Naive thymus-derived CD4-positive, alpha-beta T cell (primary cell): ENCODE data around the gene GYG1. TPM values are rescaled to one million over a fixed set of nuclear protein-coding genes. Genes with fewer than 3 reads are reported as not detected.
A peak's percentile ranks its signal among the peaks of the same experiment; 100 is the strongest.

Source experiments
- ATAC-seq: fragments of 150-1000 bp; cut with Tn5 transposase; 2 replicates; pipeline ENCODE4 v1.10.0; 2021; ENCODE audit warnings: mild to moderate bottlenecking, moderate library complexity
- CTCF ChIA-PET: fragments of 350-600 bp; sonication (Branson Sonifier 250); formaldehyde crosslinking; loops from one replicate; lab custom pipeline; 2021; ENCODE audit warnings: antibody characterized with exemption; lab: Charles Lee
- POLR2A ChIA-PET: fragments of 350-600 bp; sonication (Branson Sonifier 250); formaldehyde crosslinking; loops from one replicate; lab custom pipeline; 2021; ENCODE audit warnings: antibody characterized with exemption, inconsistent platforms; lab: Charles Lee
- DNase-seq, 9 donors: peaks; one replicate each; pipeline versions ENCODE4 v3.0.0 to v3.0.0-alpha.2; 2020 to 2022; ENCODE audit warnings: mixed read lengths in 1 of 9
- H3K27ac ChIP-seq: one replicate; pipeline ENCODE4 v1.7.0; 2013; ENCODE audit warnings: mild to moderate bottlenecking, low read depth, low read length, moderate library complexity
- H3K27me3 ChIP-seq, 2 donors: one replicate each; pipeline ENCODE4 v1.7.0; 2013; ENCODE audit warnings: low read length in 2 of 2, mild to moderate bottlenecking in 2 of 2, moderate library complexity in 2 of 2; ENCODE audit not compliant: control insufficient read depth in 2 of 2, insufficient read depth in 2 of 2
- H3K36me3 ChIP-seq, 3 experiments: 1 replicate in 2 of 3; 2 replicates in 1 of 3; pipeline ENCODE4 v1.7.0; 2013; ENCODE audit warnings: low read length in 3 of 3, mild to moderate bottlenecking in 3 of 3, moderate library complexity in 1 of 3; ENCODE audit not compliant: insufficient read depth in 3 of 3, control insufficient read depth in 2 of 3
- H3K4me1 ChIP-seq, 2 donors: one replicate each; pipeline ENCODE4 v1.7.0; 2013; ENCODE audit warnings: low read length in 2 of 2, mild to moderate bottlenecking in 2 of 2, moderate library complexity in 1 of 2; ENCODE audit not compliant: control insufficient read depth in 2 of 2, insufficient read depth in 2 of 2
- H3K4me3 ChIP-seq: 2 replicates; pipeline ENCODE4 v1.7.0; 2013; ENCODE audit warnings: mild to moderate bottlenecking, low read length
- H3K9me3 ChIP-seq, 3 experiments: 1 replicate in 2 of 3; 2 replicates in 1 of 3; pipeline ENCODE4 v1.7.0; 2013; ENCODE audit warnings: low read length in 3 of 3; ENCODE audit not compliant: control insufficient read depth in 2 of 3
- H3K27ac Mint-ChIP-seq, 9 donors: one replicate each; pipeline ENCODE4 v1.8.0; 2020 to 2022; ENCODE audit warnings: mixed read lengths in 9 of 9, mild to moderate bottlenecking in 8 of 9, moderate library complexity in 5 of 9, inconsistent platforms in 2 of 9
- H3K27me3 Mint-ChIP-seq, 5 donors: one replicate each; pipeline ENCODE4 v1.8.0; 2021 to 2022; ENCODE audit warnings: mixed read lengths in 5 of 5, mild to moderate bottlenecking in 1 of 5
- H3K36me3 Mint-ChIP-seq, 5 donors: one replicate each; pipeline ENCODE4 v1.8.0; 2020 to 2022; ENCODE audit warnings: mixed read lengths in 5 of 5, mild to moderate bottlenecking in 3 of 5, inconsistent platforms in 1 of 5
- H3K4me1 Mint-ChIP-seq, 7 donors: one replicate each; pipeline ENCODE4 v1.8.0; 2020 to 2022; ENCODE audit warnings: mixed read lengths in 7 of 7, mild to moderate bottlenecking in 3 of 7, inconsistent platforms in 1 of 7
- H3K4me3 Mint-ChIP-seq, 10 donors: one replicate each; pipeline ENCODE4 v1.8.0; 2020 to 2022; ENCODE audit warnings: mild to moderate bottlenecking in 10 of 10, mixed read lengths in 10 of 10, moderate library complexity in 6 of 10, inconsistent platforms in 2 of 10
- H3K9me3 Mint-ChIP-seq, 11 donors: one replicate each; pipeline ENCODE4 v1.8.0; 2020 to 2022; ENCODE audit warnings: mixed read lengths in 11 of 11, mild to moderate bottlenecking in 4 of 11, inconsistent platforms in 1 of 11, moderate library complexity in 1 of 11
- intact Hi-C, 2 donors: fragments of 100-400 bp; cut with micrococcal nuclease; formaldehyde crosslinking; loops; one replicate each; pipeline ENCODE4 v1.15.1; 2023
- polyA plus RNA-seq, 2 donors: library from polyadenylated mRNA; unstranded; fragments of 300-500 nt; fragmentation: Illumina TruSeq; gene quantifications; one replicate each; pipeline ENCODE4 v1.2.3, GENCODE V29; 2021
- total RNA-seq, 6 experiments: library from RNA in 5 of 6; stranded (reverse) in 5 of 6; gene quantifications; 1 replicate in 5 of 6; 2 replicates in 1 of 6; pipeline ENCODE4 v1.2.3 and lab custom pipeline; 2021 to 2026

The GYG1 gene
- total and polyA plus RNA-seq, 7 experiments from 2014 or later, result 15.5 to 39.3 (median 28.0) TPM

DNA sequence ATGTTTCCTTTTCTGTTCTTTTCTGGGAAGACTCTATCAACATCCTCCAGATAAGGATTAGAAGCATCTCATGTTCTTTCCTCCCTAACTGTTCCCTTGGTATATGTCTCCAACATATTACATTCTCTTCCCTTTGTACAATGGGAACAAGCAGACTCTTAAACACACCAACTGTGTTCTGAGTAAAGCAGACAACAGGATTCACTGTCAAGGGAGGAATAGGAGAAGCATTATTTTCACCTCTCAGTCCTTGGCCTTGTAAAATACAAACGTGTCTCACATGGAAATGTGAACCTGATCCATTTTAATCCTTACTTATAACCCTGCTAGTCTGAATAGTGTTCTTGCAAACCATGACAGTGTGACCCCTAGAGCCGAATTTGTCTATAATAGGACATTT is 19.6 kb downstream of the GYG1 start:
- H3K27ac Mint-ChIP-seq, result peak overlapping the region in 1 of 9 donors; percentile 56

DNA sequence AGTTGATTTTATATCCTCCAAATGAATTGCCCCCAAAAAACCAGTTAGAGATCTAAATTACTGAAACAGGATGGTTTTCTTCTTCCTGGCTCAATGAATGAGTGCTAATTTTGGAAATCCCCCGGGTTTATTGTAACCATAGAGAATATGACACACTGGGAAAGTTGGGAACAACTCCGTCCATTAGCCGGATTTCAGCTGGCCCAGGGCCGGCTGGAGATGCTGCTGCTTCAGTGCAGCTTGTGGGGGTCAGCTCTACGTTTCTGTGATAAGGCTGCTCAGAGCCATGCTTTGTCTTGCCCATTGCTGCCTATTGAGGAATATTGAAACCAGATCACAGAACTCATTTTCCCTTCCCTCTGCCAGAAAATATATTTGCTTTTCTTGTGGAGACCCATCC is 20.3 kb downstream of the GYG1 start:
- DNase-seq (no peak), ATAC-seq (no peak)
- no peak overlapping the region for H3K4me3 Mint-ChIP-seq
- no peak overlapping the region for H3K27ac ChIP-seq
- H3K9me3 Mint-ChIP-seq, result no peaks in the 10 kb centered on the region
- no peak overlapping the region for H3K27ac Mint-ChIP-seq
- peaks cover 24 to 68% (median 46%) of the 10 kb centered on the region in 5 donors for H3K36me3 Mint-ChIP-seq
- intact Hi-C loops, result no loop called here
- H3K9me3 ChIP-seq, result no peaks in the 10 kb centered on the region
- peaks cover 0 to 45% (median 9%) of the 10 kb centered on the region in 3 experiments for H3K36me3 ChIP-seq
- H3K27me3 Mint-ChIP-seq, result no peaks in the 10 kb centered on the region
- no peak overlapping the region for H3K4me3 ChIP-seq
- peaks cover 5 to 40% (median 12%) of the 10 kb centered on the region in 7 donors for H3K4me1 Mint-ChIP-seq
- CTCF ChIA-PET, result no interaction called here
- POLR2A ChIA-PET, result no interaction called here
- H3K27me3 ChIP-seq, result no peaks in the 10 kb centered on the region
- peaks cover 0 to 40% of the 10 kb centered on the region in 2 donors for H3K4me1 ChIP-seq

More for the DNA sequence above, 19.6 kb downstream of the GYG1 start:
- Mint-ChIP-seq H3K4me3 (no peak overlapping the region), H3K9me3 (no peaks in the 10 kb centered on the region), H3K27me3 (no peaks in the 10 kb centered on the region), H3K36me3 (peaks cover 24 to 66% (median 44%) of the 10 kb centered on the region in 5 donors), H3K4me1 (peaks cover 5 to 38% (median 10%) of the 10 kb centered on the region in 7 donors)
- Histone ChIP-seq H3K27me3 (no peaks in the 10 kb centered on the region), H3K9me3 (no peaks in the 10 kb centered on the region), H3K4me3 (no peak overlapping the region), H3K27ac (no peak overlapping the region), H3K36me3 (peaks cover 0 to 45% (median 9%) of the 10 kb centered on the region in 3 experiments), H3K4me1 (peaks cover 0 to 36% of the 10 kb centered on the region in 2 donors)
- ATAC-seq (no peak), DNase-seq (no peak)
- ChIA-PET POLR2A (no interaction called here), CTCF (no interaction called here)
- intact Hi-C loops, result no loop called here

DNA sequence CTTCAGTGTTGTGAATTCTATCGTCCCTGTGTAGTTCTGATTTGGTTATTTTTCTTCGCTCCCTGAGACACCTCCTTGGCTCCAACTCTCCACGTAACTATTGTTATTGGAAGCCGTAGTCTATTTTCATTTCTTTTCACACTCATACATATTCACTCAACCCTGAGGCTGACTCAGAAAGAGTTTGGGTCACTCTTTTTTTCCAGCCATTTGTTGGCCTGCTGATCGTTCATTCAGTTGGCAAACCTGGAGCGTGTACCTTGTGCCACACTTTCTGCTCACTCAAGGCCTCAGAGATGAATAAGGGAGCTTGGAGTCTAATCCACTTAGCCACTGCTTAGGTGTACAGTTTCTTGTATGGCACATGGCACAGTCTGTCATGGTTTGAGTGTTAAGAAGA is 22.4 kb downstream of the GYG1 start:
- Histone ChIP-seq H3K27me3 (no peaks in the 10 kb centered on the region), H3K4me3 (no peak overlapping the region), H3K4me1 (peaks cover 0 to 45% of the 10 kb centered on the region in 2 donors), H3K9me3 (no peaks in the 10 kb centered on the region), H3K36me3 (peaks cover 0 to 41% (median 9%) of the 10 kb centered on the region in 3 experiments), H3K27ac (no peak overlapping the region)
- no peak overlapping the region for H3K4me3 Mint-ChIP-seq
- H3K9me3 Mint-ChIP-seq, result no peaks in the 10 kb centered on the region
- intact Hi-C loops, result no loop called here
- CTCF ChIA-PET, result no interaction called here
- POLR2A ChIA-PET, result no interaction called here
- H3K4me1 Mint-ChIP-seq, result peaks cover 5 to 32% (median 12%) of the 10 kb centered on the region in 7 donors
- no peak overlapping the region for H3K27ac Mint-ChIP-seq
- no peaks in the 10 kb centered on the region for H3K27me3 Mint-ChIP-seq
- ATAC-seq (no peak), DNase-seq (no peak)
- H3K36me3 Mint-ChIP-seq, result peaks cover 13 to 58% (median 39%) of the 10 kb centered on the region in 5 donors

DNA sequence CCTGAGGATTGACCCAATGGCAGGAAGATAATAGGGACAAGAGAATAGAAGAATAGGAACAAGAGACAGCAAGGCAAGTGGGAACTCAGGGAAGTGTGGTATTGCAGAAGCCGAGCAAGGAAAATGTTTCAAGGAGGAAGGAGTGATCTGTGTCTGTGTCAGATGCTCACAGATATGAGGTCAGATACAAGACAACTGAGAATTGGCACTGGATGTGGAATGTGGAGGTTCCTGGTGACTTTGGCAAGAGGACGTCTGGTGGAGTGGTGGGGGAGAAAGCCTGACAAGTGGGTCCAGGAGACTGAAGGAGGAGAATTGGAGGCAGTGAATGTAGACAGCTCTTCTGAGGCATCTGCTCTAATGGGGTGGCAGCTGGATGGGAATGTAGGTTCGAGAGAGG is 24.1 kb downstream of the GYG1 start:
- H3K27me3 Mint-ChIP-seq, result no peaks in the 10 kb centered on the region
- ChIA-PET POLR2A (no interaction called here), CTCF (no interaction called here)
- ATAC-seq, result no peak
- no peak overlapping the region for H3K4me3 ChIP-seq
- H3K4me1 ChIP-seq, result peaks cover 0 to 30% of the 10 kb centered on the region in 2 donors
- no peak overlapping the region for H3K4me3 Mint-ChIP-seq
- H3K9me3 Mint-ChIP-seq, result no peaks in the 10 kb centered on the region
- peak overlapping the region in 2 of 9 donors; percentile 1 to 2 for H3K27ac Mint-ChIP-seq
- peaks cover 10 to 21% (median 13%) of the 10 kb centered on the region in 7 donors for H3K4me1 Mint-ChIP-seq
- H3K27ac ChIP-seq, result no peak overlapping the region
- H3K27me3 ChIP-seq, result no peaks in the 10 kb centered on the region
- no peak for DNase-seq
- peaks cover 16 to 55% (median 38%) of the 10 kb centered on the region in 5 donors for H3K36me3 Mint-ChIP-seq
- no peaks in the 10 kb centered on the region for H3K9me3 ChIP-seq
- peaks cover 0 to 30% (median 9%) of the 10 kb centered on the region in 3 experiments for H3K36me3 ChIP-seq
- intact Hi-C loops, result no loop called here

DNA sequence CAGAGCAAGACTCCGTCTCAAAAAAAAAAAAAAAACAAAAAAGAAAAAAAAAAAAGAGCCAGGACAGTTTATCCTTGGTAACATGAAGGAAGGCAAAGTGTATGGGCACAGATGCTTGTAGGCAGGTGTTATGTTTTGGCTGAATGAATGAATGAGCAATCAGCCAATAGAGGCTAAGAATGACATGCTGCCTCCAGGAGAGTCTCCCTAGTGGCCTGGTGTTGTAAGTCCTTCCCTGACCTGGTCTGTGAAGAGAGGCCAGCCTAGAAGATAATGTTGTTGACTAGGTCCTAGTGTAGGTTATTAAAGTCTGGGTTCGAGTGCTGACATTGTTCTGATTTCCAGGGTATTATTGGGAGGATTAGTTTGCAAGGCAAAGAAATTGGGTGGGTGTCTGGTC is 24.9 kb downstream of the GYG1 start:
- Mint-ChIP-seq H3K36me3 (peaks cover 16 to 47% (median 34%) of the 10 kb centered on the region in 5 donors), H3K9me3 (no peaks in the 10 kb centered on the region), H3K4me3 (no peak overlapping the region), H3K4me1 (peaks cover 10 to 16% (median 13%) of the 10 kb centered on the region in 7 donors), H3K27me3 (no peaks in the 10 kb centered on the region), H3K27ac (peak overlapping the region in 1 of 9 donors; percentile 83)
- Histone ChIP-seq H3K4me3 (no peak overlapping the region), H3K4me1 (peaks cover 0 to 22% of the 10 kb centered on the region in 2 donors), H3K27me3 (no peaks in the 10 kb centered on the region), H3K9me3 (no peaks in the 10 kb centered on the region), H3K36me3 (peaks cover 0 to 22% (median 5%) of the 10 kb centered on the region in 3 experiments), H3K27ac (no peak overlapping the region)
- DNase-seq (no peak), ATAC-seq (no peak)
- ChIA-PET POLR2A (no interaction called here), CTCF (no interaction called here)
- intact Hi-C loops, result no loop called here

DNA sequence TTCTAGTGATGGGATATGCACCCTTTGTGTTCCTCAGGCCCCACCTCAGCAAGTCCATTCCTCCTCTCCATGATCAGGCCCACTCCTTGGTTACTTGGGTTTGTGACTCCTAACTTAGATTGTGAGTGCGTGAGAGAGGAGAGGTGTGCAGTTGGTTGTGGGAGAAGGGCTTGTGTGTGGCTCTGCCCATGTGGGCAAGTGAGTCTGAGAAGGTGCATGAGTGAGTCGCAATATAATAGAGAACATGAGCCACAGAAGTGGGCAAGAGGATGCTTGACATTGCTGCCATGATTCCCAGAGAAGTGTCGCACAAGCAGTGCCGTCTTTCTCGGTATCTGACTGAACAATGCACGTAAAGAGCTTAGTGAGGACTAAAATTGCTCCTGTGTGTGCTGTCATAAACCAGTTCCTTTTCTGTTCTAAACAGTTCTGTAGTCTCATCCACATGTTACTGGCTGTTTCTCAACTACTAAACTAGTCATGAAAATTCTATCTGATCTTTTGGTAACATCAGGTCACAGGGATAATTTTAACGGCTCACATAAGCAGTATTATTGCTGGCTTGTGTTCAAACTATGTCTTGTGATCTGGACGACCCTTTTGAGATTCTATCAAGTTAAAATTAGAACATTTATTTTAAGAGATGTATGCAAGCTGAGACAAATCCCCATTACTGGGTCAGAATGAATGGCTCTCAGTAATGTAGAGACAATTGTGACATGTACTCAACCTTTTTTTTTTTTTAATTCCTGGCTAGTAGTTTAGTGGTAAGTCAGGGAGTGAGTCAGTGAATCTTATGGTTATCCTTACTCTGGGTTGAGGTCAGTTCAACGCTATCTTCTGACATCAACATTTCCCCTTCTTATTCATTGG is 25.6 kb downstream of the GYG1 start:
- no peak for DNase-seq

More for the DNA sequence above, 25.6 kb downstream of the GYG1 start:
- ChIA-PET CTCF (no interaction called here), POLR2A (no interaction called here)
- H3K27ac Mint-ChIP-seq, result peak overlapping the region in 1 of 9 donors; percentile 83
- ATAC-seq, result no peak
- Histone ChIP-seq H3K4me3 (no peak overlapping the region), H3K27me3 (no peaks in the 10 kb centered on the region), H3K36me3 (peaks cover 0 to 16% (median 5%) of the 10 kb centered on the region in 3 experiments), H3K4me1 (peaks cover 0 to 16% of the 10 kb centered on the region in 2 donors), H3K9me3 (no peaks in the 10 kb centered on the region), H3K27ac (no peak overlapping the region)
- H3K4me3 Mint-ChIP-seq, result no peak overlapping the region
- peaks cover 10 to 16% (median 13%) of the 10 kb centered on the region in 7 donors for H3K4me1 Mint-ChIP-seq
- intact Hi-C loops, result no loop called here
- H3K36me3 Mint-ChIP-seq, result peaks cover 16 to 43% (median 30%) of the 10 kb centered on the region in 5 donors
- H3K9me3 Mint-ChIP-seq, result no peaks in the 10 kb centered on the region
- H3K27me3 Mint-ChIP-seq, result no peaks in the 10 kb centered on the region
